IMR-90 (cell line): Measurements from ENCODE around the gene C11orf42. TPM values are rescaled to one million over a fixed set of nuclear protein-coding genes. Genes with fewer than 3 reads are reported as not detected.

ENCODE experiments used
- ATAC-seq: fragments of 200-7000 bp; cut with Tn5 transposase; 2 replicates; pipeline ENCODE4 v1.9.1; 2020; ENCODE audit warnings: low read depth, mild to moderate bottlenecking, moderate library complexity
- BruUV-seq: library from RNA; stranded (reverse); fragments of 400-500 nt; replicated peaks from 2 replicates; lab custom pipeline; 2021; lab: Mats Ljungman, UMichigan
- CTCF ChIA-PET: fragments of 300-600 bp; formaldehyde crosslinking; extraction: SDS; loops from one replicate; lab custom pipeline; 2021; ENCODE audit warnings: antibody characterized with exemption; lab: Yijun Ruan, JAX
- POLR2A ChIA-PET: fragments of 300-600 bp; sonication (Branson Sonifier 250); formaldehyde crosslinking; loops from one replicate; lab custom pipeline; 2022; ENCODE audit warnings: antibody characterized with exemption; ENCODE audit not compliant: unreplicated experiment; lab: Charles Lee
- DNase-seq: peaks from one replicate; pipeline ENCODE4 v3.0.0; 2013
- H2AFZ ChIP-seq: replicated peaks from 2 replicates; pipeline ENCODE3; 2013; ENCODE audit warnings: low read length, mild to moderate bottlenecking; ENCODE audit not compliant: poor library complexity
- H2AK5ac ChIP-seq: 2 replicates; pipeline ENCODE4 v1.6.1; 2013; ENCODE audit warnings: low read depth, low read length, inconsistent platforms
- H2AK9ac ChIP-seq: replicated peaks from 2 replicates; pipeline ENCODE3; 2013; ENCODE audit warnings: mild to moderate bottlenecking, low read depth, low read length, moderate library complexity; ENCODE audit not compliant: poor library complexity
- H2BK120ac ChIP-seq: 2 replicates; pipeline ENCODE4 v1.6.1; 2013; ENCODE audit warnings: low read depth, low read length, inconsistent platforms
- H2BK15ac ChIP-seq: 3 replicates; pipeline ENCODE4 v1.6.1; 2013; ENCODE audit warnings: low read depth, low read length, inconsistent platforms
- H2BK20ac ChIP-seq: 2 replicates; pipeline ENCODE4 v1.6.1; 2013; ENCODE audit warnings: low read depth, mild to moderate bottlenecking, inconsistent platforms, low read length, moderate library complexity
- H2BK5ac ChIP-seq: 2 replicates; pipeline ENCODE4 v1.6.1; 2013; ENCODE audit warnings: mild to moderate bottlenecking, low read depth, low read length, inconsistent platforms; ENCODE audit not compliant: poor library complexity, severe bottlenecking
- H3K14ac ChIP-seq: replicated peaks from 2 replicates; pipeline ENCODE4 v1.6.1; 2013; ENCODE audit warnings: low read depth, low read length, inconsistent platforms
- H3K18ac ChIP-seq: 2 replicates; pipeline ENCODE4 v1.6.1; 2013; ENCODE audit warnings: low read depth, low read length, control low read depth
- H3K23ac ChIP-seq: 2 replicates; pipeline ENCODE4 v1.6.1; 2013; ENCODE audit warnings: low read depth, low read length, inconsistent platforms
- H3K27ac ChIP-seq: 2 replicates; pipeline ENCODE4 v1.5.1; 2013; ENCODE audit warnings: mild to moderate bottlenecking, control low read depth, low read length; ENCODE audit not compliant: insufficient read depth
- H3K27me3 ChIP-seq: 2 replicates; pipeline ENCODE4 v1.6.1; 2013; ENCODE audit warnings: low read length; ENCODE audit not compliant: control insufficient read depth, insufficient read depth
- H3K36me3 ChIP-seq: 2 replicates; pipeline ENCODE4 v1.6.1; 2013; ENCODE audit warnings: low read length, mixed read lengths; ENCODE audit not compliant: control insufficient read depth, insufficient read depth
- H3K4ac ChIP-seq: 2 replicates; pipeline ENCODE4 v1.6.1; 2013; ENCODE audit warnings: low read depth, low read length, inconsistent platforms
- H3K4me1 ChIP-seq: 2 replicates; pipeline ENCODE4 v1.6.1; 2013; ENCODE audit warnings: low read length, mixed read lengths; ENCODE audit not compliant: control insufficient read depth, insufficient read depth
- H3K4me2 ChIP-seq: 2 replicates; pipeline ENCODE4 v1.6.1; 2013; ENCODE audit warnings: low read depth, mild to moderate bottlenecking, control low read depth, low read length, moderate library complexity
- H3K4me3 ChIP-seq: 2 replicates; pipeline ENCODE4 v1.5.1; 2013; ENCODE audit warnings: low read depth, mild to moderate bottlenecking, control low read depth, low read length, moderate library complexity; ENCODE audit not compliant: insufficient read depth
- H3K56ac ChIP-seq: 2 replicates; pipeline ENCODE4 v1.6.1; 2013; ENCODE audit warnings: low read length, inconsistent platforms; ENCODE audit not compliant: insufficient read depth; ENCODE audit errors: extremely low read depth
- H3K79me1 ChIP-seq, 2 experiments: 2 replicates each; pipeline ENCODE4 v1.6.1; 2013; ENCODE audit warnings: low read length in 2 of 2, inconsistent platforms in 1 of 2, low read depth in 1 of 2
- H3K9ac ChIP-seq: 2 replicates; pipeline ENCODE4 v1.6.1; 2013; ENCODE audit warnings: low read depth, low read length, control low read depth
- H3K9me1 ChIP-seq: 2 replicates; pipeline ENCODE4 v1.6.1; 2013; ENCODE audit warnings: low read length, inconsistent platforms; ENCODE audit not compliant: insufficient read depth
- H3K9me3 ChIP-seq: 2 replicates; pipeline ENCODE4 v1.6.1; 2013; ENCODE audit warnings: low read length; ENCODE audit not compliant: control insufficient read depth, insufficient read depth
- H4K20me1 ChIP-seq: 2 replicates; pipeline ENCODE4 v1.6.1; 2013; ENCODE audit warnings: low read length, inconsistent platforms; ENCODE audit not compliant: insufficient read depth
- H4K5ac ChIP-seq: 2 replicates; pipeline ENCODE4 v1.6.1; 2013; ENCODE audit warnings: mild to moderate bottlenecking, low read depth, low read length, control low read depth
- H4K8ac ChIP-seq, 2 experiments: 2 replicates each; pipeline ENCODE4 v1.6.1; 2013; ENCODE audit warnings: low read depth in 2 of 2, low read length in 2 of 2, control low read depth in 1 of 2, inconsistent platforms in 1 of 2
- H4K91ac ChIP-seq: 2 replicates; pipeline ENCODE4 v1.6.1; 2013; ENCODE audit warnings: low read depth, low read length, inconsistent platforms; ENCODE audit not compliant: insufficient read depth
- BHLHE40 ChIP-seq: fragments of 150-350 bp; IDR thresholded peaks from 2 replicates; pipeline ENCODE4 v1.6.1; 2016; ENCODE audit warnings: mild to moderate bottlenecking, low read depth, low read length
- MAFK ChIP-seq: IDR thresholded peaks from 2 replicates; pipeline ENCODE4 v1.6.1; 2012; ENCODE audit warnings: low read depth, low read length, improper control_type of control experiment
- dilution Hi-C: fragments of 300-500 bp; cut with HindIII; formaldehyde crosslinking; loops from one replicate; pipeline ENCODE4 v1.14.3; 2018; ENCODE audit warnings: low sequenced_read_pairs; ENCODE audit not compliant: unreplicated experiment
- in situ Hi-C: fragments of 300-500 bp; cut with MboI; formaldehyde crosslinking; loops from 3 replicates; pipeline ENCODE4 v1.14.3; 2019; ENCODE audit warnings: low sequenced_read_pairs, inconsistent platforms, mixed read lengths
- intact Hi-C: fragments of 100-400 bp; cut with micrococcal nuclease; formaldehyde crosslinking; loops from 2 replicates; pipeline ENCODE4 v1.10.0; 2022
- polyA plus RNA-seq, 3 experiments: library from polyadenylated mRNA; depleted of rRNA; stranded (reverse); fragments of >200 nt; gene quantifications; 2 replicates each; pipeline ENCODE4 v1.2.3, GENCODE V29; 2012; ENCODE audit warnings: low replicate concordance in 1 of 3
- total RNA-seq: library from RNA; depleted of rRNA; stranded (reverse); fragments of >200 nt; gene quantifications from 2 replicates; pipeline ENCODE4 v1.2.3, GENCODE V29; 2012

The C11orf42 gene
- total and polyA plus RNA-seq, 2 of the 4 experiments (the other 2 are of a cell fraction), result not detected

DNA sequence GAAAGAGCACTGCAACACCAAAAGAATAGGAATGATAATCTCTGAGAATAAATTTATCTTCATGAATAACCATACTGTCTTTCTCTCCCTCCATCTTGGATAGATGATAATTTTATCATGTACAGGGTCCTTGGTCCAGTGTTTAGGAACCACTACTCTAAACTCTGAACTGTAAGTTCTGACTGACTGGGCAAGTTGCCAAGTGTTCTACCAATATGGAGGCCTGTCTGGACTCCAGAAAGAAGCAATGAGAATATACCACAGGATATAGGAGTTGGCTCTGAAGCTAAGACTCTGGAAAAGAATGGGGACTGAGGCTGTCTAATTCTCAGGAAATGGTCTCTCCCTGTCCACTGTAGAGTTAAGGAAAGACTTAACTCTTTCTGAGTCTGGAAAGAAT, 27.5 kb downstream of the C11orf42 start:
- Histone ChIP-seq H2BK120ac (no peak overlapping the region), H3K79me1 (peaks cover 35 to 50% of the 10 kb centered on the region in 2 experiments), H3K9me1 (0 out of 2 replicates have a peak, but pooled peaks cover 6% of the 10 kb centered on the region), H2BK20ac (no peak overlapping the region), H3K9me3 (no peaks in the 10 kb centered on the region), H3K4me3 (no peak overlapping the region), H3K4me1 (no peaks in the 10 kb centered on the region), H4K91ac (no peak overlapping the region), H2AK9ac (no peak overlapping the region), H3K27ac (no peak overlapping the region), H3K36me3 (no peaks in the 10 kb centered on the region), H3K27me3 (no peaks in the 10 kb centered on the region), H3K9ac (no peak overlapping the region), H4K8ac (no peak overlapping the region), H2BK15ac (no peak overlapping the region), H3K4me2 (no peak overlapping the region), H3K23ac (no peak overlapping the region), H3K14ac (no peak overlapping the region), H2AK5ac (no peak overlapping the region), H4K5ac (no peak overlapping the region), H2BK5ac (no peak overlapping the region), H4K20me1 (no peaks in the 10 kb centered on the region), H3K56ac (no peak overlapping the region), H3K4ac (no peak overlapping the region), H2AFZ (no peak overlapping the region), H3K18ac (no peak overlapping the region)
- in situ Hi-C loops (no loop called here), intact Hi-C loops (no loop called here), dilution Hi-C loops (no loop called here)
- DNase-seq (no peak), ATAC-seq (no peak)
- ChIA-PET CTCF (interaction anchor here (0.6 kb wide), 1 partner anchor 27 kb away, joined by 3 read pairs; no protein-coding TSS in a partner anchor), POLR2A (no interaction called here)
- BruUV-seq, result no TSS peak
- no peak for TF ChIP-seq MAFK
- no peak for TF ChIP-seq BHLHE40
